Transverse colon (tissue), 4 donors: ENCODE measurements around the gene SCYL2. TPM values are rescaled to one million over a fixed set of nuclear protein-coding genes. Genes with fewer than 3 reads are reported as not detected.

Experiments
- DNase-seq: peaks from one replicate; pipeline ENCODE4 v3.0.0-alpha.2; 2019
- H3K27ac ChIP-seq, 4 donors: fragments of 200-600 bp; sonication (generic); 2 replicates each; pipeline ENCODE4 v1.5.1; 2016 to 2018; ENCODE audit warnings: inconsistent platforms in 4 of 4
- H3K27me3 ChIP-seq: fragments of 200-600 bp; sonication (generic); 2 replicates; pipeline ENCODE4 v1.5.1; 2017; ENCODE audit warnings: inconsistent platforms
- H3K36me3 ChIP-seq, 4 donors: fragments of 200-600 bp; sonication (generic); 2 replicates each; pipeline ENCODE4 v1.5.1; 2017 to 2019; ENCODE audit warnings: inconsistent platforms in 4 of 4
- H3K4me1 ChIP-seq, 4 donors: fragments of 200-600 bp; sonication (generic); 2 replicates each; pipeline ENCODE4 v1.5.1; 2017 to 2020; ENCODE audit warnings: inconsistent platforms in 4 of 4
- H3K4me3 ChIP-seq, 4 donors: fragments of 200-600 bp; sonication (generic); 1 replicate in 1 of 4; 2 replicates in 3 of 4; pipeline versions ENCODE4 v1.5.1 to v1.6.1; 2017 to 2019; ENCODE audit warnings: inconsistent platforms in 4 of 4
- H3K9me3 ChIP-seq, 2 donors: fragments of 200-600 bp; sonication (generic); 2 replicates each; pipeline ENCODE4 v1.5.1; 2017 to 2019; ENCODE audit warnings: inconsistent platforms in 2 of 2
- CTCF ChIP-seq, 5 experiments: fragments of 200-600 bp in 3 of 5; fragments of 450-650 bp in 2 of 5; sonication (generic) in 3 of 5; IDR thresholded peaks; 1 replicate in 2 of 5; 2 replicates in 3 of 5; pipeline ENCODE4 v1.5.1; 2016 to 2017; ENCODE audit warnings: antibody characterized with exemption in 5 of 5, inconsistent platforms in 3 of 5, mild to moderate bottlenecking in 2 of 5, moderate library complexity in 1 of 5
- EP300 ChIP-seq: sonication (generic); formaldehyde crosslinking; IDR thresholded peaks from one replicate; pipeline ENCODE4 v1.6.1; 2017; ENCODE audit warnings: antibody characterized with exemption, low read depth
- POLR2A ChIP-seq: fragments of 450-650 bp; IDR thresholded peaks from one replicate; pipeline ENCODE4 v1.6.1; 2016; ENCODE audit warnings: antibody characterized with exemption, mild to moderate bottlenecking, moderate library complexity
- POLR2AphosphoS5 ChIP-seq, 3 donors: sonication (generic); formaldehyde crosslinking; IDR thresholded peaks; one replicate each; pipeline ENCODE4 v1.6.1; 2016; ENCODE audit warnings: antibody characterized with exemption in 3 of 3
- WGBS, 2 donors: methylation state at CpG; one replicate each; pipeline ENCODE4 v1.1.5; 2018; ENCODE audit warnings: low coverage in 1 of 2; 5-methylcytosine and 5-hydroxymethylcytosine counted together
- in situ Hi-C, 4 donors: fragments of 200-750 bp; cut with MboI; loops; one replicate each; pipeline versions ENCODE4 v1.15.0 to v1.15.1; 2017; ENCODE audit warnings: low sequenced_read_pairs in 3 of 4, low pct_ligation_motif_present in 1 of 4, low pct_unique_long_range_greater_than_20kb in 1 of 4
- intact Hi-C: fragments of 100-400 bp; cut with DNase I; formaldehyde crosslinking; loops from one replicate; pipeline ENCODE4 v1.15.1; 2023; ENCODE audit warnings: low total_unique reads
- total RNA-seq, 4 donors: library from RNA; depleted of rRNA; stranded (reverse); fragments of >200 nt; gene quantifications; one replicate each; pipeline ENCODE4 v1.1.0, GENCODE V29; 2016

The SCYL2 gene
- total RNA-seq, 4 donors from 2014 or later: 68.0 to 84.4 (median 72.6) TPM

- Histone ChIP-seq H3K9me3 (no peaks in the 10 kb centered on the region), H3K36me3 (no peaks in the 10 kb centered on the region), H3K27ac (no peak overlapping the region), H3K4me3 (no peak overlapping the region), H3K4me1 (no peaks in the 10 kb centered on the region), H3K27me3 (no peaks in the 10 kb centered on the region)
- intact Hi-C loops (no loop called here), in situ Hi-C loops (loop anchor here in 2 of 4 donors (25.0 kb wide), 2 partner anchors 319 to 494 kb away; partner anchors contain the start of gene GAS2L3 (in 1 of the 2))
- WGBS, 2 donors: 90 to 91% methylated on average over 5 of the region's 5 CpGs
- no peak for DNase-seq
- TF ChIP-seq CTCF (IDR thresholded peaks at IDR 0.05): no peak
- TF ChIP-seq POLR2A: no peak
- no peak for TF ChIP-seq POLR2AphosphoS5 (IDR thresholded peaks at IDR 0.05)
- TF ChIP-seq EP300: no peak
Observed at GRCh38 chr12:100243137-100243536, 23.8 kb upstream of the SCYL2 start.

- H3K4me1 ChIP-seq: peaks cover 0 to 8% (median 7%) of the 10 kb centered on the region in 4 donors
- DNase-seq: no peak
- H3K9me3 ChIP-seq: no peaks in the 10 kb centered on the region
- H3K36me3 ChIP-seq: no peaks in the 10 kb centered on the region
- no peak overlapping the region for H3K4me3 ChIP-seq
- no peak for TF ChIP-seq CTCF (IDR thresholded peaks at IDR 0.05)
- no peak for TF ChIP-seq EP300
- TF ChIP-seq POLR2A: no peak
- no peak for TF ChIP-seq POLR2AphosphoS5 (IDR thresholded peaks at IDR 0.05)
- WGBS, 2 donors: 96 to 97% methylated on average over 4 of the region's 4 CpGs
- intact Hi-C loops: no loop called here
- H3K27ac ChIP-seq: no peak overlapping the region
- in situ Hi-C loops: loop anchor here in 2 of 4 donors (25.0 kb wide), 2 partner anchors 315 to 490 kb away; partner anchors contain the start of gene GAS2L3 (in 1 of the 2)
- no peaks in the 10 kb centered on the region for H3K27me3 ChIP-seq
Observed at GRCh38 chr12:100247765-100248164, 19.2 kb upstream of the SCYL2 start.

- H3K9me3 ChIP-seq: no peaks in the 10 kb centered on the region
- H3K4me3 ChIP-seq: no peak overlapping the region
- no peaks in the 10 kb centered on the region for H3K36me3 ChIP-seq
- in situ Hi-C loops (loop anchor here in 2 of 4 donors (25.0 kb wide), 2 partner anchors 313 to 488 kb away; partner anchors contain the start of gene GAS2L3 (in 1 of the 2)), intact Hi-C loops (no loop called here)
- TF ChIP-seq CTCF (IDR thresholded peaks at IDR 0.05): no peak
- TF ChIP-seq EP300: no peak
- no peak for TF ChIP-seq POLR2A
- no peak for TF ChIP-seq POLR2AphosphoS5 (IDR thresholded peaks at IDR 0.05)
- DNase-seq: no peak
- peaks cover 0 to 8% (median 7%) of the 10 kb centered on the region in 4 donors for H3K4me1 ChIP-seq
- H3K27ac ChIP-seq: no peak overlapping the region
- no peaks in the 10 kb centered on the region for H3K27me3 ChIP-seq
Observed at GRCh38 chr12:100248886-100249285, 18.1 kb upstream of the SCYL2 start.

- no peaks in the 10 kb centered on the region for H3K36me3 ChIP-seq
- TF ChIP-seq POLR2A (no peak), CTCF (IDR thresholded peaks at IDR 0.05) (no peak), POLR2AphosphoS5 (IDR thresholded peaks at IDR 0.05) (no peak), EP300 (no peak)
- H3K4me1 ChIP-seq: peaks cover 0 to 8% (median 7%) of the 10 kb centered on the region in 4 donors
- intact Hi-C loops: no loop called here
- no peak for DNase-seq
- in situ Hi-C loops: loop anchor here in 2 of 4 donors (25.0 kb wide), 2 partner anchors 312 to 487 kb away; partner anchors contain the start of gene GAS2L3 (in 1 of the 2)
- no peak overlapping the region for H3K4me3 ChIP-seq
- no peaks in the 10 kb centered on the region for H3K27me3 ChIP-seq
- no peak overlapping the region for H3K27ac ChIP-seq
- no peaks in the 10 kb centered on the region for H3K9me3 ChIP-seq
- 73 to 84% methylated on average over 4 to 7 of the region's 7 CpGs for WGBS, 2 donors
Observed at GRCh38 chr12:100249941-100250340, 17.0 kb upstream of the SCYL2 start.
